NCI-H446 treated with DMSO at 0.1 percent for 48 hours (cell line): ENCODE measurements around the gene TTC7B.
A peak's percentile ranks its signal among the peaks of the same experiment; 100 is the strongest.

Experiments
- DNase-seq: peaks from one replicate; lab custom pipeline; 2025; lab: John Stamatoyannopoulos, UW

The TTC7B gene

GRCh38 chr14:90777358-90777757, 38.9 kb downstream of the TTC7B start:
- DNase-seq: no peak

GRCh38 chr14:90775441-90775840, 40.8 kb downstream of the TTC7B start:
- no peak for DNase-seq

- DNase-seq: no peak
These were observed 41.9 kb downstream of the TTC7B start for GRCh38 chr14:90774316-90774715.

GRCh38 chr14:90773705-90774104, 42.5 kb downstream of the TTC7B start:
- no peak for DNase-seq

GRCh38 chr14:90773196-90773486, 43.1 kb downstream of the TTC7B start:
- DNase-seq: no peak

- no peak for DNase-seq
These were observed 48.3 kb downstream of the TTC7B start for GRCh38 chr14:90767899-90768298.

GRCh38 chr14:90760591-90761316, 55.5 kb downstream of the TTC7B start:
- DNase-seq: peak; percentile 20

GRCh38 chr14:90760078-90760444, 56.2 kb downstream of the TTC7B start:
- DNase-seq: no peak

GRCh38 chr14:90759370-90760077, 56.7 kb downstream of the TTC7B start:
- DNase-seq: no peak

GRCh38 chr14:90758959-90759358, 57.3 kb downstream of the TTC7B start:
- DNase-seq: no peak

GRCh38 chr14:90758028-90758889, 58.0 kb downstream of the TTC7B start:
- peak; percentile 76 for DNase-seq

- no peak for DNase-seq
These were observed 58.8 kb downstream of the TTC7B start for GRCh38 chr14:90757452-90757851.

GRCh38 chr14:90756755-90757345, 59.4 kb downstream of the TTC7B start:
- no peak for DNase-seq

- no peak for DNase-seq
These were observed 60.4 kb downstream of the TTC7B start for GRCh38 chr14:90755661-90756304.

GRCh38 chr14:90753456-90754005, 62.7 kb downstream of the TTC7B start:
- DNase-seq: no peak

- DNase-seq: no peak
These were observed 65.5 kb downstream of the TTC7B start for GRCh38 chr14:90750701-90751100.

GRCh38 chr14:90750191-90750590, 66.0 kb downstream of the TTC7B start:
- no peak for DNase-seq

- no peak for DNase-seq
These were observed 68.3 kb downstream of the TTC7B start for GRCh38 chr14:90747909-90748308.

- no peak for DNase-seq
These were observed 72.4 kb downstream of the TTC7B start for GRCh38 chr14:90743826-90744225.

- DNase-seq: no peak
These were observed 72.8 kb downstream of the TTC7B start for GRCh38 chr14:90743425-90743824.

GRCh38 chr14:90742729-90743128, 73.5 kb downstream of the TTC7B start:
- DNase-seq: no peak

GRCh38 chr14:90742252-90742651, 74.0 kb downstream of the TTC7B start:
- DNase-seq: no peak
